SK-N-SH (cell line): ENCODE results near the gene CHRND. TPM values are rescaled to one million over a fixed set of nuclear protein-coding genes. Genes with fewer than 3 reads are reported as not detected.

Source experiments
- CTCF ChIA-PET: fragments of 300-600, 350-600 bp; formaldehyde crosslinking; extraction: SDS; loops from one replicate; lab custom pipeline; 2021; lab: Yijun Ruan, JAX
- POLR2A ChIA-PET: fragments of 350-600 bp; sonication (Branson Sonifier 250); formaldehyde crosslinking; extraction: SDS; loops from one replicate; lab custom pipeline; 2020; ENCODE audit warnings: antibody characterized with exemption, inconsistent platforms; lab: Yijun Ruan, JAX
- DNase-seq: peaks from one replicate; pipeline ENCODE4 v3.0.0; 2012
- H2AFZ ChIP-seq: fragments of 200-600 bp; sonication (generic); 2 replicates; pipeline ENCODE4 v1.8.1; 2016; ENCODE audit warnings: antibody characterized with exemption, mild to moderate bottlenecking, low read depth
- H3F3A ChIP-seq: fragments of 200-600 bp; sonication (generic); replicated peaks from 2 replicates; pipeline ENCODE3; 2016; ENCODE audit warnings: antibody characterized with exemption, mild to moderate bottlenecking; ENCODE audit not compliant: insufficient read depth
- H3K27ac ChIP-seq, 2 experiments: fragments of 200-500 bp in 1 of 2; fragments of 200-600 bp in 1 of 2; sonication (Bioruptor generic) in 1 of 2; sonication (generic), shearing (Covaris generic) in 1 of 2; 2 replicates each; pipeline versions ENCODE4 v1.5.1 to v1.6.1; 2014 to 2016; ENCODE audit warnings: low read depth in 2 of 2, inconsistent platforms in 1 of 2, low read length in 1 of 2, mild to moderate bottlenecking in 1 of 2, mixed read lengths in 1 of 2
- H3K27me3 ChIP-seq: fragments of 200-600 bp; sonication (generic), shearing (Covaris generic); 2 replicates; pipeline ENCODE4 v1.6.1; 2016; ENCODE audit warnings: mixed run types; ENCODE audit not compliant: insufficient read depth
- H3K36me3 ChIP-seq, 2 experiments: fragments of 200-500 bp in 1 of 2; fragments of 200-600 bp in 1 of 2; sonication (Bioruptor generic) in 1 of 2; sonication (generic) in 1 of 2; replicated peaks in 1 of 2; 2 replicates each; pipeline versions ENCODE3 to v1.5.1; 2014 to 2016; ENCODE audit warnings: low read length in 1 of 2, mild to moderate bottlenecking in 1 of 2; ENCODE audit not compliant: insufficient read depth in 2 of 2, control insufficient read depth in 1 of 2
- H3K4me1 ChIP-seq, 2 experiments: fragments of 200-500 bp in 1 of 2; fragments of 200-600 bp in 1 of 2; sonication (Bioruptor generic) in 1 of 2; sonication (generic), shearing (Covaris generic) in 1 of 2; 2 replicates each; pipeline versions ENCODE4 v1.5.1 to v1.6.1; 2014 to 2016; ENCODE audit warnings: low read depth in 1 of 2, low read length in 1 of 2, mixed run types in 1 of 2; ENCODE audit not compliant: insufficient read depth in 2 of 2, control insufficient read depth in 1 of 2
- H3K4me2 ChIP-seq: fragments of 200-600 bp; sonication (generic), shearing (Covaris generic); 2 replicates; pipeline ENCODE4 v1.6.1; 2017; ENCODE audit warnings: mixed run types
- H3K4me3 ChIP-seq, 2 experiments: fragments of 200-500 bp in 1 of 2; fragments of 200-600 bp in 1 of 2; sonication (Bioruptor generic) in 1 of 2; sonication (generic), shearing (Covaris generic) in 1 of 2; 2 replicates each; pipeline versions ENCODE4 v1.5.1 to v1.8.1; 2014 to 2016; ENCODE audit warnings: low read depth in 2 of 2, inconsistent platforms in 1 of 2, low read length in 1 of 2, mild to moderate bottlenecking in 1 of 2, mixed read lengths in 1 of 2, moderate library complexity in 1 of 2
- H3K79me2 ChIP-seq: fragments of 200-600 bp; sonication (generic); 2 replicates; pipeline ENCODE4 v1.8.1; 2017; ENCODE audit warnings: mild to moderate bottlenecking; ENCODE audit not compliant: insufficient read depth
- H3K9ac ChIP-seq: fragments of 200-600 bp; sonication (generic); 2 replicates; pipeline ENCODE4 v1.6.1; 2017; ENCODE audit warnings: mixed run types
- H3K9me2 ChIP-seq: fragments of 200-600 bp; sonication (generic); 2 replicates; pipeline ENCODE4 v1.6.1; 2017; ENCODE audit warnings: mixed run types
- H3K9me3 ChIP-seq: fragments of 200-600 bp; sonication (generic); 2 replicates; pipeline ENCODE4 v1.6.1; 2017; ENCODE audit warnings: mixed run types, mild to moderate bottlenecking, moderate library complexity
- H4K20me1 ChIP-seq: fragments of 200-600 bp; sonication (generic); 2 replicates; pipeline ENCODE4 v1.6.1; 2017; ENCODE audit warnings: mild to moderate bottlenecking, mixed run types; ENCODE audit not compliant: insufficient read depth
- EZH2phosphoT487 ChIP-seq: fragments of 200-600 bp; sonication (generic); IDR thresholded peaks from 2 replicates; pipeline ENCODE4 v1.6.1; 2017; ENCODE audit warnings: low read depth, mixed run types, mild to moderate bottlenecking, antibody characterized with exemption, moderate library complexity, borderline replicate concordance
- FOSL2 ChIP-seq: IDR thresholded peaks from 2 replicates; pipeline ENCODE4 v1.4.0; 2012; ENCODE audit warnings: low read depth, mild to moderate bottlenecking, moderate library complexity, borderline replicate concordance
- FOXJ3 ChIP-seq: sonication (generic); formaldehyde crosslinking; IDR thresholded peaks from 2 replicates; pipeline ENCODE4 v1.5.1; 2020; ENCODE audit warnings: mild to moderate bottlenecking, missing genetic modification reagents
- FOXM1 ChIP-seq: IDR thresholded peaks from 2 replicates; pipeline ENCODE4 v1.4.0; 2012; ENCODE audit warnings: low read depth, mild to moderate bottlenecking
- JUND ChIP-seq: IDR thresholded peaks from 2 replicates; pipeline ENCODE4 v1.4.0; 2012
- MEF2A ChIP-seq: IDR thresholded peaks from 2 replicates; pipeline ENCODE4 v1.4.0; 2012; ENCODE audit warnings: low read depth, borderline replicate concordance
- NFIC ChIP-seq: IDR thresholded peaks from 2 replicates; pipeline ENCODE4 v1.4.0; 2012; ENCODE audit warnings: borderline replicate concordance
- RFX5 ChIP-seq: IDR thresholded peaks from 2 replicates; pipeline ENCODE4 v1.6.1; 2012; ENCODE audit warnings: mild to moderate bottlenecking, improper control_type of control experiment, low read length
- SIN3A ChIP-seq: IDR thresholded peaks from 2 replicates; pipeline ENCODE4 v1.6.1; 2012; ENCODE audit warnings: low read depth, mild to moderate bottlenecking, low read length, moderate library complexity, borderline replicate concordance
- SMC3 ChIP-seq: IDR thresholded peaks from 2 replicates; pipeline ENCODE4 v1.6.1; 2012; ENCODE audit warnings: low read depth, low read length, improper control_type of control experiment
- TAF1 ChIP-seq: IDR thresholded peaks from 2 replicates; pipeline ENCODE4 v1.6.1; 2012; ENCODE audit warnings: low read depth, mild to moderate bottlenecking, low read length, moderate library complexity, borderline replicate concordance
- TEAD4 ChIP-seq: IDR thresholded peaks from 2 replicates; pipeline ENCODE4 v1.4.0; 2012; ENCODE audit warnings: mild to moderate bottlenecking, borderline replicate concordance; ENCODE audit not compliant: insufficient read depth
- USF2 ChIP-seq: fragments of 150-350 bp; IDR thresholded peaks from 2 replicates; pipeline ENCODE4 v1.6.1; 2017; ENCODE audit warnings: antibody characterized with exemption, low read length, low read depth, borderline replicate concordance
- WGBS: methylation state at CpG from one replicate; pipeline ENCODE4 v1.1.6; 2017; ENCODE audit warnings: low lambda C conversion rate; 5-methylcytosine and 5-hydroxymethylcytosine counted together
- polyA plus RNA-seq, 3 experiments: library from polyadenylated mRNA; depleted of rRNA; stranded (reverse); fragments of >200 nt; gene quantifications; 2 replicates each; pipeline ENCODE4 v1.2.3, GENCODE V29; 2012
- TF ChIP-seq, protein P1 (sequence below): fragments of 200-600 bp; sonication (generic); IDR thresholded peaks from 2 replicates; pipeline ENCODE4 v1.6.1; 2017; ENCODE audit warnings: antibody characterized with exemption, mild to moderate bottlenecking, moderate library complexity
- TF ChIP-seq, protein P2 (sequence below): IDR thresholded peaks from 2 replicates; pipeline ENCODE4 v1.6.1; 2012; ENCODE audit warnings: mild to moderate bottlenecking, low read depth, low read length, moderate library complexity
- TF ChIP-seq, protein P3 (sequence below): fragments of 150-350 bp; IDR thresholded peaks from 2 replicates; pipeline ENCODE4 v1.6.1; 2016; ENCODE audit warnings: mild to moderate bottlenecking, low read depth, low read length

CHRND gene
- polyA plus RNA-seq, 1 of the 3 experiments (the other 2 are of a cell fraction): 0.12 TPM

DNA sequence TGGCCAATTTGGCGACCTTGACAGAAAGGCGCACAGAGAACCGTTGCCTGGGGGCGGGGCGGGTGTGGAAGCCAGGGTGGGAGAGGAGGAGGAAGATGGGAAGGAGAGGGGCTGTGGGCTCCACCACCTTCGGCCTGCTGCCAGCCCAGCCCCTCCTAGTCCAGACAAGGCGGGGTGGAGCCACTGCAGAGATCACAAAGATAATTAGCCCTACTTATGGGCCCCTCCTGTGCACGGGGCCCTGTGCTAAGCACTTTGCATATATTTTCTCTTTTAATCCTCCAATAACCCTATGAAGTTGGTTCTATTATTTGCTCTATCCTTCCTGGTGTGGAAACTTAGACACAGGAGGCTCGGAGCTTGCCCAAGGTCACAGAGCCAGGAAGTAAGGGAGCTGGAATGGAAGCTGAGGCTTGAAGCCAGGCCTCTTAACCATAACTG is 24.6 kb upstream of the CHRND start:
- H3K36me3 ChIP-seq: no peaks in the 10 kb centered on the region
- POLR2A ChIA-PET: no interaction called here
- no peak overlapping the region for H2AFZ ChIP-seq
- 86% methylated on average over 9 of the region's 9 CpGs for WGBS
- TF ChIP-seq FOXM1 (no peak), EZH2phosphoT487 (no peak), SMC3 (no peak), FOSL2 (no peak), RFX5 (no peak), MEF2A (no peak), TAF1 (no peak), NFIC (no peak), USF2 (no peak), FOXJ3 (CRISPR knock-in tag) (no peak), TEAD4 (no peak), SIN3A (no peak), JUND (no peak)
- TF ChIP-seq, protein P1, sequence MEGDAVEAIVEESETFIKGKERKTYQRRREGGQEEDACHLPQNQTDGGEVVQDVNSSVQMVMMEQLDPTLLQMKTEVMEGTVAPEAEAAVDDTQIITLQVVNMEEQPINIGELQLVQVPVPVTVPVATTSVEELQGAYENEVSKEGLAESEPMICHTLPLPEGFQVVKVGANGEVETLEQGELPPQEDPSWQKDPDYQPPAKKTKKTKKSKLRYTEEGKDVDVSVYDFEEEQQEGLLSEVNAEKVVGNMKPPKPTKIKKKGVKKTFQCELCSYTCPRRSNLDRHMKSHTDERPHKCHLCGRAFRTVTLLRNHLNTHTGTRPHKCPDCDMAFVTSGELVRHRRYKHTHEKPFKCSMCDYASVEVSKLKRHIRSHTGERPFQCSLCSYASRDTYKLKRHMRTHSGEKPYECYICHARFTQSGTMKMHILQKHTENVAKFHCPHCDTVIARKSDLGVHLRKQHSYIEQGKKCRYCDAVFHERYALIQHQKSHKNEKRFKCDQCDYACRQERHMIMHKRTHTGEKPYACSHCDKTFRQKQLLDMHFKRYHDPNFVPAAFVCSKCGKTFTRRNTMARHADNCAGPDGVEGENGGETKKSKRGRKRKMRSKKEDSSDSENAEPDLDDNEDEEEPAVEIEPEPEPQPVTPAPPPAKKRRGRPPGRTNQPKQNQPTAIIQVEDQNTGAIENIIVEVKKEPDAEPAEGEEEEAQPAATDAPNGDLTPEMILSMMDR: no peak
- TF ChIP-seq, protein P2, sequence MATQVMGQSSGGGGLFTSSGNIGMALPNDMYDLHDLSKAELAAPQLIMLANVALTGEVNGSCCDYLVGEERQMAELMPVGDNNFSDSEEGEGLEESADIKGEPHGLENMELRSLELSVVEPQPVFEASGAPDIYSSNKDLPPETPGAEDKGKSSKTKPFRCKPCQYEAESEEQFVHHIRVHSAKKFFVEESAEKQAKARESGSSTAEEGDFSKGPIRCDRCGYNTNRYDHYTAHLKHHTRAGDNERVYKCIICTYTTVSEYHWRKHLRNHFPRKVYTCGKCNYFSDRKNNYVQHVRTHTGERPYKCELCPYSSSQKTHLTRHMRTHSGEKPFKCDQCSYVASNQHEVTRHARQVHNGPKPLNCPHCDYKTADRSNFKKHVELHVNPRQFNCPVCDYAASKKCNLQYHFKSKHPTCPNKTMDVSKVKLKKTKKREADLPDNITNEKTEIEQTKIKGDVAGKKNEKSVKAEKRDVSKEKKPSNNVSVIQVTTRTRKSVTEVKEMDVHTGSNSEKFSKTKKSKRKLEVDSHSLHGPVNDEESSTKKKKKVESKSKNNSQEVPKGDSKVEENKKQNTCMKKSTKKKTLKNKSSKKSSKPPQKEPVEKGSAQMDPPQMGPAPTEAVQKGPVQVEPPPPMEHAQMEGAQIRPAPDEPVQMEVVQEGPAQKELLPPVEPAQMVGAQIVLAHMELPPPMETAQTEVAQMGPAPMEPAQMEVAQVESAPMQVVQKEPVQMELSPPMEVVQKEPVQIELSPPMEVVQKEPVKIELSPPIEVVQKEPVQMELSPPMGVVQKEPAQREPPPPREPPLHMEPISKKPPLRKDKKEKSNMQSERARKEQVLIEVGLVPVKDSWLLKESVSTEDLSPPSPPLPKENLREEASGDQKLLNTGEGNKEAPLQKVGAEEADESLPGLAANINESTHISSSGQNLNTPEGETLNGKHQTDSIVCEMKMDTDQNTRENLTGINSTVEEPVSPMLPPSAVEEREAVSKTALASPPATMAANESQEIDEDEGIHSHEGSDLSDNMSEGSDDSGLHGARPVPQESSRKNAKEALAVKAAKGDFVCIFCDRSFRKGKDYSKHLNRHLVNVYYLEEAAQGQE: no peak
- TF ChIP-seq, protein P3, sequence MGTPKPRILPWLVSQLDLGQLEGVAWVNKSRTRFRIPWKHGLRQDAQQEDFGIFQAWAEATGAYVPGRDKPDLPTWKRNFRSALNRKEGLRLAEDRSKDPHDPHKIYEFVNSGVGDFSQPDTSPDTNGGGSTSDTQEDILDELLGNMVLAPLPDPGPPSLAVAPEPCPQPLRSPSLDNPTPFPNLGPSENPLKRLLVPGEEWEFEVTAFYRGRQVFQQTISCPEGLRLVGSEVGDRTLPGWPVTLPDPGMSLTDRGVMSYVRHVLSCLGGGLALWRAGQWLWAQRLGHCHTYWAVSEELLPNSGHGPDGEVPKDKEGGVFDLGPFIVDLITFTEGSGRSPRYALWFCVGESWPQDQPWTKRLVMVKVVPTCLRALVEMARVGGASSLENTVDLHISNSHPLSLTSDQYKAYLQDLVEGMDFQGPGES: no peak
- DNase-seq: no peak
- peaks cover 23% of the 10 kb centered on the region for H3K27me3 ChIP-seq
- peaks cover 0 to 47% of the 10 kb centered on the region in 2 experiments; a peak in 1 of 4 replicates for H3K4me1 ChIP-seq
- no peaks in the 10 kb centered on the region for H4K20me1 ChIP-seq
- H3K4me3 ChIP-seq: no peak overlapping the region
- no peaks in the 10 kb centered on the region for H3K9me3 ChIP-seq
- H3K79me2 ChIP-seq: no peaks in the 10 kb centered on the region
- no peak overlapping the region for H3K4me2 ChIP-seq
- no peak overlapping the region for H3K27ac ChIP-seq
- H3K9me2 ChIP-seq: no peaks in the 10 kb centered on the region
- H3F3A ChIP-seq: no peaks in the 10 kb centered on the region
- CTCF ChIA-PET: interaction anchor here (0.8 to 3.0 kb wide), 4 partner anchors 21 to 790 kb away, joined by 3 to 24 read pairs (median 4); partner anchors contain the start of gene PRSS56
- H3K9ac ChIP-seq: no peak overlapping the region
